ENCODE results near the gene CD84. TPM values are rescaled to one million over a fixed set of nuclear protein-coding genes. Genes with fewer than 3 reads are reported as not detected.

The CD84 gene
- total RNA-seq, 1 experiment from 2014 or later: not detected

GRCh38 chr1:160581961-160582360 lies 2.7 kb upstream of the CD84 start:
- H3K4me3 Mint-ChIP-seq (ENCODE audit: low read depth, unreplicated experiment): no peak overlapping the region
- CTCF ChIA-PET: no interaction called here
- intact Hi-C loops (cut with micrococcal nuclease; ENCODE audit: unreplicated experiment): no loop called here
- no peak overlapping the region for H3K27ac Mint-ChIP-seq (ENCODE audit: unreplicated experiment)
- H3K9me3 Mint-ChIP-seq (ENCODE audit: low read depth, unreplicated experiment): no peaks in the 10 kb centered on the region
- BruUV-seq (replicated peaks): no TSS peak
- no peak for DNase-seq
- H3K36me3 Mint-ChIP-seq (ENCODE audit: insufficient read depth, unreplicated experiment): no peaks in the 10 kb centered on the region
- H3K27me3 Mint-ChIP-seq (ENCODE audit: unreplicated experiment): peaks cover 13% of the 10 kb centered on the region
- TF ChIP-seq CTCF (IDR thresholded peaks at IDR 0.05; ENCODE audit: unreplicated experiment): no peak
- no peaks in the 10 kb centered on the region for H3K4me1 Mint-ChIP-seq (ENCODE audit: low read depth, unreplicated experiment)

- H3K4me1 Mint-ChIP-seq (ENCODE audit: low read depth, unreplicated experiment): no peaks in the 10 kb centered on the region
- CTCF ChIA-PET: no interaction called here
- intact Hi-C loops (cut with micrococcal nuclease; ENCODE audit: unreplicated experiment): no loop called here
- TF ChIP-seq CTCF (IDR thresholded peaks at IDR 0.05; ENCODE audit: unreplicated experiment): no peak
- H3K27ac Mint-ChIP-seq (ENCODE audit: unreplicated experiment): no peak overlapping the region
- no peak overlapping the region for H3K4me3 Mint-ChIP-seq (ENCODE audit: low read depth, unreplicated experiment)
- peaks cover 20% of the 10 kb centered on the region for H3K27me3 Mint-ChIP-seq (ENCODE audit: unreplicated experiment)
- DNase-seq: no peak
- no TSS peak for BruUV-seq (replicated peaks)
- no peaks in the 10 kb centered on the region for H3K9me3 Mint-ChIP-seq (ENCODE audit: low read depth, unreplicated experiment)
- no peaks in the 10 kb centered on the region for H3K36me3 Mint-ChIP-seq (ENCODE audit: insufficient read depth, unreplicated experiment)
Observed at GRCh38 chr1:160580221-160580812, 1.0 kb upstream of the CD84 start.

DNA sequence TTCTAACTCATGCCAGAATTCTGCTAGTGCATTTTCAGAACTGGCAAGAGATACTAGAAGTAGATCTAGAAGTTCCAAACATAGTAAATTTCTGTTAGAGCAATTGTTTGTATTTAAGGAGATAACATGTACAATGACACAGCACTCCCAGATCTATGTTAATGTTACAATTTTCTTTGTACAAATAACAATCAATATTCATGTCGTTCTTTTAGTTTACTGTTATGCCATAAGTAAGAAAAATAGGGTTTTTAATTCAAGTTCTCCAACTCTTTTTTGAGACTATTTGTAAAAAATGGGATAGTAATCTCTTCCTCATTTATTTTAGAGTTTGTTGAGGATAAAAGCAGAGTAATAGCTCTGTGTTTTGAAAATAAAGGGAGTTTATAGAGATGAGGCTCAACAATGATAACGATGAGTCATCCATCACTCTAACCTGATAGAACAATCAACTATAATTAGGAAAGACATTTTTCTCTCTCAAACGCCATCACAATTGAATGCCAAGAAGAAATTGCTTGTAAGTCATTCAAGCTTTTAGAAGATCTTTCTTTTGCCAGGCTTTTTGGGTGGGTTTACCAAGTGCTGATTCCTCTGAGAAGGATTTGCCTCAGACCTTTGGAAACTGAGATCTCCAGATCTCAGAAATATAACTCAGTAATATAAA lies 638 bp downstream of the CD84 start:
- no TSS peak for BruUV-seq (replicated peaks)
- H3K4me3 Mint-ChIP-seq (ENCODE audit: low read depth, unreplicated experiment): no peak overlapping the region
- CTCF ChIA-PET: interaction anchor here (0.6 kb wide), 1 partner anchor 133 kb away, joined by 3 read pairs; no protein-coding TSS in a partner anchor
- no peak for TF ChIP-seq CTCF (IDR thresholded peaks at IDR 0.05; ENCODE audit: unreplicated experiment)
- no peaks in the 10 kb centered on the region for H3K36me3 Mint-ChIP-seq (ENCODE audit: insufficient read depth, unreplicated experiment)
- H3K27ac Mint-ChIP-seq (ENCODE audit: unreplicated experiment): no peak overlapping the region
- intact Hi-C loops (cut with micrococcal nuclease; ENCODE audit: unreplicated experiment): no loop called here
- peaks cover 32% of the 10 kb centered on the region for H3K27me3 Mint-ChIP-seq (ENCODE audit: unreplicated experiment)
- H3K4me1 Mint-ChIP-seq (ENCODE audit: low read depth, unreplicated experiment): no peaks in the 10 kb centered on the region
- no peak for DNase-seq
- no peaks in the 10 kb centered on the region for H3K9me3 Mint-ChIP-seq (ENCODE audit: low read depth, unreplicated experiment)

GRCh38 chr1:160578175-160578524 lies 1.1 kb downstream of the CD84 start:
- Mint-ChIP-seq H3K4me3 (ENCODE audit: low read depth, unreplicated experiment) (no peak overlapping the region), H3K36me3 (ENCODE audit: insufficient read depth, unreplicated experiment) (no peaks in the 10 kb centered on the region), H3K4me1 (ENCODE audit: low read depth, unreplicated experiment) (no peaks in the 10 kb centered on the region), H3K27me3 (ENCODE audit: unreplicated experiment) (peaks cover 37% of the 10 kb centered on the region), H3K27ac (ENCODE audit: unreplicated experiment) (no peak overlapping the region), H3K9me3 (ENCODE audit: low read depth, unreplicated experiment) (no peaks in the 10 kb centered on the region)
- DNase-seq: no peak
- TF ChIP-seq CTCF (IDR thresholded peaks at IDR 0.05; ENCODE audit: unreplicated experiment): no peak
- CTCF ChIA-PET: interaction anchor here (0.6 kb wide), 1 partner anchor 134 kb away, joined by 3 read pairs; no protein-coding TSS in a partner anchor
- no TSS peak for BruUV-seq (replicated peaks)
- intact Hi-C loops (cut with micrococcal nuclease; ENCODE audit: unreplicated experiment): no loop called here
